SK-N-MC (cell line): ENCODE results near the gene ZNF423.

Source experiments
- EZH2 ChIP-seq: fragments of 200-600 bp; sonication (generic); IDR thresholded peaks from one replicate; pipeline ENCODE4 v1.6.1; 2017; ENCODE audit warnings: antibody characterized with exemption
- POLR2AphosphoS5 ChIP-seq: IDR thresholded peaks from 2 replicates; pipeline ENCODE4 v1.6.1; 2012; ENCODE audit warnings: mild to moderate bottlenecking, low read depth, low read length, borderline replicate concordance

- TF ChIP-seq POLR2AphosphoS5 (no peak), EZH2 (no peak)
These were observed 393.4 kb downstream of the ZNF423 start for GRCh38 chr16:49462362-49462988.
